NCI-H446 treated with DMSO at 0.1 percent for 48 hours (cell line): ENCODE measurements around the gene UBE2E3.
"Not testable (repeated sequence)": the region's sequence is repeated elsewhere in the genome, so short reads cannot be mapped to it uniquely, and the experiment has no call there.

Experiments
- DNase-seq: peaks from one replicate; lab custom pipeline; 2025; lab: John Stamatoyannopoulos, UW

UBE2E3 gene

GRCh38 chr2:181073896-181074295, 93.5 kb downstream of the UBE2E3 start:
- no peak for DNase-seq

GRCh38 chr2:181074457-181074856, 94.1 kb downstream of the UBE2E3 start:
- no peak for DNase-seq

GRCh38 chr2:181076658-181077057, 96.3 kb downstream of the UBE2E3 start:
- DNase-seq, result no peak

GRCh38 chr2:181077128-181077709, 96.8 kb downstream of the UBE2E3 start:
- peak; percentile 50 for DNase-seq

GRCh38 chr2:181083140-181083539, 102.7 kb downstream of the UBE2E3 start:
- DNase-seq, result no peak

- no peak for DNase-seq
Observed at GRCh38 chr2:181085734-181086133, 105.3 kb downstream of the UBE2E3 start.

- DNase-seq, result not testable (repeated sequence)
Observed at GRCh38 chr2:181091920-181092319, 111.5 kb downstream of the UBE2E3 start.

GRCh38 chr2:181095486-181095885, 115.1 kb downstream of the UBE2E3 start:
- DNase-seq, result no peak

GRCh38 chr2:181103659-181104058, 123.3 kb downstream of the UBE2E3 start:
- no peak for DNase-seq

GRCh38 chr2:181104512-181105115, 124.2 kb downstream of the UBE2E3 start:
- DNase-seq, result peak; percentile 79

- no peak for DNase-seq
Observed at GRCh38 chr2:181105562-181105961, 125.2 kb downstream of the UBE2E3 start.

GRCh38 chr2:181106229-181106628, 125.8 kb downstream of the UBE2E3 start:
- DNase-seq, result peak; percentile 75

- DNase-seq, result no peak
Observed at GRCh38 chr2:181106789-181107627, 126.6 kb downstream of the UBE2E3 start.

GRCh38 chr2:181107628-181107945, 127.2 kb downstream of the UBE2E3 start:
- no peak for DNase-seq

GRCh38 chr2:181111059-181111458, 130.7 kb downstream of the UBE2E3 start:
- no peak for DNase-seq

GRCh38 chr2:181112916-181113315, 132.5 kb downstream of the UBE2E3 start:
- DNase-seq, result no peak
